ENCODE results near the gene CARMIL3. TPM values are rescaled to one million over a fixed set of nuclear protein-coding genes. Genes with fewer than 3 reads are reported as not detected.

Gene CARMIL3, protein sequence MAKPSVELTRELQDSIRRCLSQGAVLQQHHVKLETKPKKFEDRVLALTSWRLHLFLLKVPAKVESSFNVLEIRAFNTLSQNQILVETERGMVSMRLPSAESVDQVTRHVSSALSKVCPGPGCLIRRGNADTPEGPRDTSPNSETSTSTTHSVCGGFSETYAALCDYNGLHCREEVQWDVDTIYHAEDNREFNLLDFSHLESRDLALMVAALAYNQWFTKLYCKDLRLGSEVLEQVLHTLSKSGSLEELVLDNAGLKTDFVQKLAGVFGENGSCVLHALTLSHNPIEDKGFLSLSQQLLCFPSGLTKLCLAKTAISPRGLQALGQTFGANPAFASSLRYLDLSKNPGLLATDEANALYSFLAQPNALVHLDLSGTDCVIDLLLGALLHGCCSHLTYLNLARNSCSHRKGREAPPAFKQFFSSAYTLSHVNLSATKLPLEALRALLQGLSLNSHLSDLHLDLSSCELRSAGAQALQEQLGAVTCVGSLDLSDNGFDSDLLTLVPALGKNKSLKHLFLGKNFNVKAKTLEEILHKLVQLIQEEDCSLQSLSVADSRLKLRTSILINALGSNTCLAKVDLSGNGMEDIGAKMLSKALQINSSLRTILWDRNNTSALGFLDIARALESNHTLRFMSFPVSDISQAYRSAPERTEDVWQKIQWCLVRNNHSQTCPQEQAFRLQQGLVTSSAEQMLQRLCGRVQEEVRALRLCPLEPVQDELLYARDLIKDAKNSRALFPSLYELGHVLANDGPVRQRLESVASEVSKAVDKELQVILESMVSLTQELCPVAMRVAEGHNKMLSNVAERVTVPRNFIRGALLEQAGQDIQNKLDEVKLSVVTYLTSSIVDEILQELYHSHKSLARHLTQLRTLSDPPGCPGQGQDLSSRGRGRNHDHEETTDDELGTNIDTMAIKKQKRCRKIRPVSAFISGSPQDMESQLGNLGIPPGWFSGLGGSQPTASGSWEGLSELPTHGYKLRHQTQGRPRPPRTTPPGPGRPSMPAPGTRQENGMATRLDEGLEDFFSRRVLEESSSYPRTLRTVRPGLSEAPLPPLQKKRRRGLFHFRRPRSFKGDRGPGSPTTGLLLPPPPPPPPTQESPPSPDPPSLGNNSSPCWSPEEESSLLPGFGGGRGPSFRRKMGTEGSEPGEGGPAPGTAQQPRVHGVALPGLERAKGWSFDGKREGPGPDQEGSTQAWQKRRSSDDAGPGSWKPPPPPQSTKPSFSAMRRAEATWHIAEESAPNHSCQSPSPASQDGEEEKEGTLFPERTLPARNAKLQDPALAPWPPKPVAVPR (N-terminal part only)
- 0.33 to 0.75 TPM (median 0.61 TPM) in 5 replicates for total RNA-seq (2022; extraction: Qiagen RNA extraction; ENCODE audit: low read depth)

DNA sequence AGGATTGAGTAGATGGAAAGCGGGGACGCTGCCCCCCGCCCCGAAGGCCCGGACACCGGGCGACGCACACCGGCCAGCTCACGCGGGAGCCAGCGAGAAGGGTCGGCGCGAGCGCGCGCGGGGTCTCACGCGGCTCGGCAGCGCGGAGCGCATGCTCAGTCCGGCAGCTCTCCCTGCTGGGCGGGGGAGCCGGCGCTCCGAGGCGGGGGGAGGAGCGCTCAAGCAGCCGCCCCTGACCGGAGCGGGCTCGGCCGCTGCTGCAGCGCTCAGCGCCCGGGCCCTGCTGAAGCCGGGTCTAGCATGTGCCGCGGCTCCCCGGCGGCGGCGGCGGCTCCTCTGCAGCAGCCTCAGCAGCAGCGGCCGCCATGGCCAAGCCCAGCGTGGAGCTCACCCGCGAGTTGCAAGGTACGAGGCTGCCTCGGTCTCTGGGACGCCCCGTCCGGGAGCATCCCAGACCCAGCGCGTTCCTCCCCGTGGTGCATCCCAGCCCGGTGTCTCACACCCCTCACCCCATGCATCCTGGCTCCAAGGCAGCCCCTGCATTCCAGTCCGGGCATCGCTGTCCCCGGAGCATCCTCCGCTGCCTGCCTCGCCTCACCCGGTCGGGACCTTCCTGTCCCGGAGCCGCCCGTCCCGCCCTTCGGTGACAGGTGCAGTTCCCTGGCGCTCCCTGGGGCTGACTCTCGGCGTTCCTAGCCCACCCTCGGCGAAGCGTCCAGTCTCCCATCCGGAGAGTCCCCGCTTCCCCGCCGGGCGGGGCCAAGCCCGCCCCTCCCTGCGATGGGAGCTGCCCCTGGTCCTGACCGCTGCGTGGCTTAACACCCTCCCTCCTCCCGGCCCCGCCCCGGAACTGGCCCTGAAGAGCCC, at the start of gene CARMIL3:
Gene CARMIL3, plus strand, starts transcription at position 221 of the 867 bp plus-strand sequence. Its CDS starts 145 bp downstream, at position 366.

DNA sequence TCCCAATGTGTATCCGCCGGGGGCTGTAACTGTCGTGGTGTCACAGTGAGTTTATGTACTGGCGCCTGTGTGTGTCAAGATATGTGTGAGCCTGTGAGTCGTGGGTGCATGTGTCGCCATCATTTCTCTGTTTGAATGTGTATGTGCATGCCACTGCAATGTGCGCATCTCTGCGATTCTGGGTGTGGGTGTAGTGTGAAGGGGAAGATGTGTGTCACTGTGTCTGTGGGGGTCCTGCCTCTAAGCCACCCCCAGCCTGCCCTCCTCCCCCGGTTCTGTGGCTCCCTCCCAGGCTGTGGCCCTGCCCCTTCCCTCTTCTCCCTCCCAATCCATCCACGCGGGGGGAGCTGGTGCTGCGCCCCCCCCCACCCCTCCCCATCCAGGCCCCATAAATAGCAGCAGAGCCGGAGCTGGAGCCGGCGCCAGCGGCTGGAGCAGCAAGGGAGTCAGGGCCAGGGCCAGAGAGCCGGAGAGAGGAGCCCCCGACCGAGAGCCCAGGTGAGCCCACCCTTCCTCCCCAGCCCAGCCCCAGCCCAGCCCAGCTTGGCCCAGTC, 19.4 kb downstream of the CARMIL3 start, which contains the start of gene CPNE6:
Gene CPNE6, plus strand, starts transcription at position 419 of the 554 bp plus-strand sequence. CDS start 1,375 bp downstream, outside the sequence.

DNA sequence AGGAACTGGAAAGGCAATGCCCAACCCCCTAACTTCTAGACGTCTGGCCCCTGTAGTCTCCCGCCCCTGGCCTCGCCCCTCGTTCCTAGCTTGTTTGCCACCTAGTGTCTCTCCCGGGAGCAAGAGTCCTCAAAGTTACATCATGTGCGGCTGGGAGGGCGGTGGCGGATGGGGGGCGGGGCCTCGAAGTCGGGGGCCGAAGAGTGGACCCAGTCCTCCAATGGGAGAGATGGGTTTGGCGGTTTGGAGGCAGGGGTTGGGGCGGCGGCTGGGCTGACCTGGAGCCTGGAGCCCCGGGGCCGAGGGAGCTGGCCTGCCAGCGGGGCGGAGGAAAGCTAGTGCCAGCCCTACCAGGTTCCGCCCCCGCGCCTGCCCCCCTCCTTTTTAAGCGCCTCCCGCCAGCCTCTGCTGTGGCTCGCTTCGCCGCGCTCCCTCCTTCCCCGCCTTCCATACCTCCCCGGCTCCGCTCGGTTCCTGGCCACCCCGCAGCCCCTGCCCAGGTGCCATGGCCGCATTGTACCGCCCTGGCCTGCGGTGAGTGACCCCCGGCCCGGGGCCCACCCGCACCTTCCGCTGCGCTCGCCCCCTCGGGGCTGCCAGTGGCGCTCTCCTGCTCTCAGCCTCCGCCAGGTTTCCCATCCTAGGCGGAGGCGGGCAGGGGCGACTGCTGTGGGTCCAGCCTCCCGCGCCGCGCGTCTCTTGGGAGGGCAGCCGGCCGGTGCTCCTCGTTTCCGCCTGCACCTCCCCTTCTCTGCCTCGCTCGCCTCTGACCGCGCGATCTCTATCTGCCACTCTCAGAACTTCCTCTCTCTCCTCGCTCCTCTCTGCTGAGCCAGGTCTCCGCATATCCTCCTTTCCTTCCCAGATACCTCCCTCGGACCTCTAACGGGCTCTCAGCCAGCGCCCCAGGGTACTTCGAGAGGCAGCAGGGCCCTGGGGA, 42.4 kb downstream of the CARMIL3 start, which contains the start of gene PCK2:
Gene PCK2, plus strand, starts transcription at position 411 of the 940 bp plus-strand sequence. Its CDS starts 95 bp downstream, at position 506.

DNA sequence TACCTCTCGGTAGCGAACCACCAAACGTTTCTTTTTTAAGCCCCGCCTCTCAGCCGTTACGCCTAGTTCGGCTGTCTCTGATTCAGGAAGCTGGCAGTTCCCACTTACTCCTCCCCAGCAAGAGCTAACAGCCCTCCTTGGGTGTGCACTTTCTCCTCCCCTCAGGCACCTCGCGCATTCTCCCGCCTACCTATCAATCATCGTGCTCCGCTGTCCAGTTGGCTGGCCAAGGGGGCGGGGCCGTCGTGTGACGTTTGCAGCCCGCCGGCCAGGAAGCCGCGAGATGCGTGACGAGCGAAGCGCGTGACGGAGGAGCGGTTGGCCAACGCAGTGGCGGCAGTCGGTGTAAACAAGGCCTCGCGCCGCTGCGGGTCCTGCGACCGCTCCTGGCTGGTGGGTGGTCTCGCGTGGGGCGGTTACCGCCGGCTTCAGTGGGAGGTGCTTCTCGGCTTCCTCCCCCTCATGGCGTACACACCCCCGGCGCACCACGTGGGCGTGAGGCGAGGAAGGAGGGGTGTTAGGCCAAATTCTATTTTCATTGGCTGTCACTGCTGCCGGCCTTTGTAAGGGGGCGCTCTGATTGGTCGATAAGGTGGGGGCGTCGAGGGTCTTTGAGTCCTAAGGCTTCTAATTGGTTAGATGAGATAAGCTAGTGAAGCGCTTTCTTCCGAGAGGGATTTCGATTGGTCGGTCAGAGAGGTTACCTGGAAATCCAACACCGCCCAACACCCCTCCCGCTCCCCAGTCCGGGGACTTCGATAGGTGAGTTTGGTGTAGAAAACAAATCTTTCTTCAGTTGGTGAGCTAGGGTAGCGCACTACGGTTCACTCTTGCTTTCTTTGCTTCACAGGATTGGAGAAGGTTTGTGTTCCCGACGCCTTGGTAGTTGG, 63.0 kb downstream of the CARMIL3 start, which contains the start of the genes DCAF11 and NRL:
Gene DCAF11, plus strand, starts transcription at position 246 of the 890 bp plus-strand sequence. CDS start 818 bp downstream, outside the sequence.
Gene NRL, minus strand, starts transcription at position 418 of the 890 bp plus-strand sequence. CDS start 32,101 bp downstream, outside the sequence.

Other genes starting within 250 kb of the CARMIL3 start
- 43.5 to 48.5 TPM (median 45.9 TPM) in 5 replicates for gene DHRS4, start 98.2 kb upstream of the CARMIL3 start, total RNA-seq (2022; extraction: Qiagen RNA extraction; ENCODE audit: low read depth)
- 21.5 to 34.0 TPM (median 29.9 TPM) in 5 replicates for gene DHRS4L2, start 63.1 kb upstream of the CARMIL3 start, total RNA-seq (2022; extraction: Qiagen RNA extraction; ENCODE audit: low read depth)
- gene CPNE6, start 19.6 kb downstream of the CARMIL3 start, total RNA-seq (2022; extraction: Qiagen RNA extraction; ENCODE audit: low read depth), result 0.06 to 0.16 TPM (median 0.15 TPM) in 3 of 5 replicates, not detected in the others
- 18.0 to 23.5 TPM (median 19.5 TPM) in 5 replicates for gene PCK2, start 42.3 kb downstream of the CARMIL3 start, total RNA-seq (2022; extraction: Qiagen RNA extraction; ENCODE audit: low read depth)
- gene DCAF11, start 62.8 kb downstream of the CARMIL3 start, total RNA-seq (2022; extraction: Qiagen RNA extraction; ENCODE audit: low read depth), result 19.4 to 22.8 TPM (median 20.8 TPM) in 5 replicates
- 0.75 to 1.1 TPM (median 1.0 TPM) in 5 replicates for gene NRL, start 62.9 kb downstream of the CARMIL3 start, total RNA-seq (2022; extraction: Qiagen RNA extraction; ENCODE audit: low read depth)
- gene FITM1, start 78.7 kb downstream of the CARMIL3 start, total RNA-seq (2022; extraction: Qiagen RNA extraction; ENCODE audit: low read depth), result 0.17 TPM in 2 of 5 replicates, not detected in the others
- 157 to 192 TPM (median 167 TPM) in 5 replicates for gene PSME1, start 84.2 kb downstream of the CARMIL3 start, total RNA-seq (2022; extraction: Qiagen RNA extraction; ENCODE audit: low read depth)
- gene EMC9, start 89.6 kb downstream of the CARMIL3 start, total RNA-seq (2022; extraction: Qiagen RNA extraction; ENCODE audit: low read depth), result 47.8 to 65.7 TPM (median 59.1 TPM) in 5 replicates
- gene PSME2, start 94.6 kb downstream of the CARMIL3 start, total RNA-seq (2022; extraction: Qiagen RNA extraction; ENCODE audit: low read depth), result 161 to 196 TPM (median 170 TPM) in 5 replicates
- 20.9 to 32.8 TPM (median 29.5 TPM) in 5 replicates for gene RNF31, start 95.5 kb downstream of the CARMIL3 start, total RNA-seq (2022; extraction: Qiagen RNA extraction; ENCODE audit: low read depth)
- 15.3 to 20.5 TPM (median 18.1 TPM) in 5 replicates for gene IRF9, start 109.3 kb downstream of the CARMIL3 start, total RNA-seq (2022; extraction: Qiagen RNA extraction; ENCODE audit: low read depth)
- gene REC8, start 120.1 kb downstream of the CARMIL3 start, total RNA-seq (2022; extraction: Qiagen RNA extraction; ENCODE audit: low read depth), result 3.5 to 5.5 TPM (median 5.2 TPM) in 5 replicates
- 71.7 to 83.4 TPM (median 76.3 TPM) in 5 replicates for gene IPO4, start 136.8 kb downstream of the CARMIL3 start, total RNA-seq (2022; extraction: Qiagen RNA extraction; ENCODE audit: low read depth)
- 63.4 to 67.1 TPM (median 65.5 TPM) in 5 replicates for gene TM9SF1, start 143.4 kb downstream of the CARMIL3 start, total RNA-seq (2022; extraction: Qiagen RNA extraction; ENCODE audit: low read depth)
- gene TSSK4, start 153.7 kb downstream of the CARMIL3 start, total RNA-seq (2022; extraction: Qiagen RNA extraction; ENCODE audit: low read depth), result not detected in 5 replicates
- 76.1 to 96.4 TPM (median 81.8 TPM) in 5 replicates for gene CHMP4A, start 161.5 kb downstream of the CARMIL3 start, total RNA-seq (2022; extraction: Qiagen RNA extraction; ENCODE audit: low read depth)
- 28.4 to 32.8 TPM (median 30.6 TPM) in 5 replicates for gene MDP1, start 164.1 kb downstream of the CARMIL3 start, total RNA-seq (2022; extraction: Qiagen RNA extraction; ENCODE audit: low read depth)
- gene NEDD8, start 180.4 kb downstream of the CARMIL3 start, total RNA-seq (2022; extraction: Qiagen RNA extraction; ENCODE audit: low read depth), result 438 to 493 TPM (median 454 TPM) in 5 replicates
- gene GMPR2, start 180.9 kb downstream of the CARMIL3 start, total RNA-seq (2022; extraction: Qiagen RNA extraction; ENCODE audit: low read depth), result 55.3 to 62.7 TPM (median 61.5 TPM) in 5 replicates
- 31.8 to 38.3 TPM (median 37.1 TPM) in 5 replicates for gene TINF2, start 190.6 kb downstream of the CARMIL3 start, total RNA-seq (2022; extraction: Qiagen RNA extraction; ENCODE audit: low read depth)
- gene TGM1, start 211.2 kb downstream of the CARMIL3 start, total RNA-seq (2022; extraction: Qiagen RNA extraction; ENCODE audit: low read depth), result 0.81 to 1.5 TPM (median 1.2 TPM) in 5 replicates
- 16.1 to 17.8 TPM (median 17.2 TPM) in 5 replicates for gene RABGGTA, start 219.6 kb downstream of the CARMIL3 start, total RNA-seq (2022; extraction: Qiagen RNA extraction; ENCODE audit: low read depth)
- 8.1 to 13.1 TPM (median 10.3 TPM) in 5 replicates for gene DHRS1, start 247.8 kb downstream of the CARMIL3 start, total RNA-seq (2022; extraction: Qiagen RNA extraction; ENCODE audit: low read depth)
- 14.8 to 17.6 TPM (median 16.2 TPM) in 5 replicates for gene NOP9, start 247.8 kb downstream of the CARMIL3 start, total RNA-seq (2022; extraction: Qiagen RNA extraction; ENCODE audit: low read depth)

Measured in A549 treated with GW870086 at 1 μM for 4 hours (cell line).